ENCODE measurements around the gene USP32. TPM values are rescaled to one million over a fixed set of nuclear protein-coding genes. Genes with fewer than 3 reads are reported as not detected.

Gene USP32
- total RNA-seq, 3 donors from 2014 or later, result 20.1 to 22.0 (median 20.9) TPM

- peak overlapping the region; percentile 88 for H3K4me3 Mint-ChIP-seq
- H3K4me1 Mint-ChIP-seq (ENCODE audit: low read depth), result peaks cover 26% of the 10 kb centered on the region
- H3K27me3 Mint-ChIP-seq (ENCODE audit: low read depth), result peaks cover 17% of the 10 kb centered on the region
- no peaks in the 10 kb centered on the region for H3K9me3 Mint-ChIP-seq
- peak in 1 of 2 donors; percentile 12 for ATAC-seq
- no peak for DNase-seq
- H3K36me3 Mint-ChIP-seq (ENCODE audit: insufficient read depth), result peaks cover 6% of the 10 kb centered on the region
Measured at GRCh38 chr17:60134396-60135150, 257.4 kb downstream of the USP32 start.

DNA sequence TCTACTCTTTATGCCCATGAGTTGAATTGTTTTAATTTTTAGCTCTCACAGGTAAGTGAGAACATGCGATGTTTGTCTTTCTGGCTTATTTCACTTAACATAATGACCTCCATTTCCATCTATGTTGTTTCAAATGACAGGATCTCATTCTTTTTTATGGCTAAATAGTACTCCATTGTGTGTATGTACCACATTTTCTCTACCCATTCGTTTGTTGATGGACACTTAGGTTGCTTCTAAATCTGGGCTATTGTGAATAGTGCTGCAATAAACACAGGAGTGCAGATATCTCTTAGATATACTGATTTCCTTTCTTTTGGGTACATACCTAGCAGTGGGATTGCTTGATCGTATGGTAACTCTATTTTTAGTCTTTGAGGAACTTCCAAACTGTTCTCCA lies 261.5 kb downstream of the USP32 start:
- Mint-ChIP-seq H3K4me3 (no peak overlapping the region), H3K4me1 (ENCODE audit: low read depth) (peaks cover 21% of the 10 kb centered on the region), H3K9me3 (no peaks in the 10 kb centered on the region), H3K36me3 (ENCODE audit: insufficient read depth) (peaks cover 6% of the 10 kb centered on the region), H3K27me3 (ENCODE audit: low read depth) (peaks cover 4% of the 10 kb centered on the region)
- DNase-seq, result no peak
- no peak for ATAC-seq

DNA sequence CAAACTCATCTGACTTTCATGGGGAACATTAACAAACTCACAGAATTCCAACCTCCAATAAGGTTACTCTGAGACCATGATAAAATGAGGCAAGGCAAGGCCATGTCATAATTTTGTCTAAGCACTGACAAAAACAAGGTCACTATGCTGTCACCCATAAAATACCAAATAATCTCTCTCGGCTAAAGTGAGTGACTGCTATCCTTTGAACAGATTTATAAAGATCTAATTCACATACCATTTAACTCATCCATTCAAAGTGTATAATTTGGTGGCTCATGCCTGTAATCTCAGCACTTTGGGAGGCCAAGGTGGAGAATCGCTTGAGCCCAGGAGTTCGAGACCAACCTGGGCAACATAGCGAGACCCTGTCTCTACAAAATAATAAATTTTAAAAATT lies 262.8 kb downstream of the USP32 start:
- ATAC-seq, result no peak
- Mint-ChIP-seq H3K9me3 (no peaks in the 10 kb centered on the region), H3K36me3 (ENCODE audit: insufficient read depth) (peaks cover 6% of the 10 kb centered on the region), H3K27me3 (ENCODE audit: low read depth) (peaks cover 4% of the 10 kb centered on the region), H3K4me3 (no peak overlapping the region), H3K4me1 (ENCODE audit: low read depth) (peaks cover 8% of the 10 kb centered on the region)
- DNase-seq, result no peak

Other genes starting within 250 kb of the USP32 start
- gene CA4, start 242.2 kb downstream of the USP32 start, total RNA-seq, result not detected
- gene CHCT1, start 30.4 kb upstream of the USP32 start, total RNA-seq, result under 1 TPM in 1 of 3 donors, not detected in 2; 0.21 TPM
- 10 to 100 TPM; 16.1 to 21.2 (median 17.8) TPM for gene APPBP2, start 134.1 kb upstream of the USP32 start, total RNA-seq
- 10 to 100 TPM; 12.0 to 15.7 (median 13.1) TPM for gene PPM1D, start 208.1 kb upstream of the USP32 start, total RNA-seq

Measured in activated T-cell treated with anti-CD3 and anti-CD28 coated beads, Interleukin-2, amount 50 U/mL, for 4 hours (primary cell).